Measurements from ENCODE around the gene SOX6.

SOX6 gene

DNA sequence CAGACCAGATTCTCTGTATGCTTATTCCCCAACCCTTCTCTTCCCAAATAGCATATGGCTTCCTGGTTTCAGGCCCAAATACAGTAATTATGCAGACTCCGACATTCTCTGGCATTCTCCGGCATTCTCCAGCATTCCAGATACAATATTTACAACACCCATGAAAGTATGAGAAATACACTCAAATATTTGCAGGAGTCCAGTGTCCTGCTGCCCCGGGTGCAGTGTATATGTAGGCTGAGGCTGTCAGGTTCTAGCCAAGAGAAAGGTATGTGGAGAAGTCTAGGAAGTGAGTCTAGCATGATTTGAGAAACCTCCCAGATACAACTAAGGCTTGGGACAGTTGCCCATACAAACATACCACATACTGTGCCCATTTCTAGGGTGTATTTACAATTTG, 160.7 kb downstream of the SOX6 start:
- Mint-ChIP-seq H3K27me3 (ENCODE audit: low read depth) (no peaks in the 10 kb centered on the region), H3K36me3 (ENCODE audit: low read depth) (no peaks in the 10 kb centered on the region), H3K4me3 (no peak overlapping the region), H3K27ac (no peak overlapping the region), H3K4me1 (ENCODE audit: low read depth) (no peaks in the 10 kb centered on the region), H3K9me3 (no peaks in the 10 kb centered on the region)
- no peak for DNase-seq (ENCODE audit: low spot score)

DNA sequence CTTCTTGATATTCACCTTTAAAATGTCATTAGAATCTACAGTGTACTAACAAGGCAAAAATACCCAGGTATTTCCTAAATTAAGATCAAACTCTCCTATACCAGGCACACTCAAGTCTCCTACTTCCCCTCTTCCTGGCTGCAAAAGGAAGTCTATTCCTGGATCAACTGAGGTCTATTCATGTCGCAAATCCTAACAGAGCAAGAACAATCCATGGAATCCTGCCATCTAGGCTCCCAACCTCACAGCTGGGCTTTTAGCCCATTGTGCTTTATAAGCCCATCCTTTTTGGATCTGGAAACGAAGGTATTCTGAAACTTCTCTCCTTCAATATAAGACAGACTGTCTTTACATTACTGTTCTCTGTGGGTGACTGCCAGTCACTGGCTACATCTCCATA, 161.8 kb downstream of the SOX6 start:
- no peaks in the 10 kb centered on the region for H3K27me3 Mint-ChIP-seq (ENCODE audit: low read depth)
- no peak for DNase-seq (ENCODE audit: low spot score)
- H3K36me3 Mint-ChIP-seq (ENCODE audit: low read depth): no peaks in the 10 kb centered on the region
- no peaks in the 10 kb centered on the region for H3K4me1 Mint-ChIP-seq (ENCODE audit: low read depth)
- H3K4me3 Mint-ChIP-seq: no peak overlapping the region
- no peak overlapping the region for H3K27ac Mint-ChIP-seq
- H3K9me3 Mint-ChIP-seq: no peaks in the 10 kb centered on the region

DNA sequence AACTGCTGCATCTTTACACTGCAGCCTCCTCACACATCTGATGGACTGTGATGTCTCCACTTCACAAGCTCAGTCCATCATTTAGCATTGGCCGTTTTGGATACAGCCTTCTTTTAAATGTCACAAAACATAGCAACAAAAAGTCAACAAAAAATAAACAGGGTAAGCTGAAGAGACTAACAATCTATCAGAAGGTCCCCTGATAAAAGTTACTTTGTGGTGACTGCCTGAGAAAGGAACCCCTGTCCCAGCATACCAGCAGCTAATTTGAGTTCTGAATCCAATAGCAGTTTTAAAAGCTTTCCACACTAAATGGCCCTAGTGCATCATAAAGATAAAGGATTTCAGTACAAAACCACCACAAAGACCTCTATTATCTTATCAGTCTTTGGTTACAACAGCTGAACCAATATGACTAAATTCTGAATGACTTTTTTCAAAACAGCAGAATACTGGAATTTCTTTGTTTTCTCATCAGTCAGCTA, 162.4 kb downstream of the SOX6 start:
- Mint-ChIP-seq H3K4me1 (ENCODE audit: low read depth) (no peaks in the 10 kb centered on the region), H3K4me3 (no peak overlapping the region), H3K27ac (no peak overlapping the region), H3K36me3 (ENCODE audit: low read depth) (no peaks in the 10 kb centered on the region), H3K27me3 (ENCODE audit: low read depth) (no peaks in the 10 kb centered on the region), H3K9me3 (no peaks in the 10 kb centered on the region)
- no peak for DNase-seq (ENCODE audit: low spot score)

DNA sequence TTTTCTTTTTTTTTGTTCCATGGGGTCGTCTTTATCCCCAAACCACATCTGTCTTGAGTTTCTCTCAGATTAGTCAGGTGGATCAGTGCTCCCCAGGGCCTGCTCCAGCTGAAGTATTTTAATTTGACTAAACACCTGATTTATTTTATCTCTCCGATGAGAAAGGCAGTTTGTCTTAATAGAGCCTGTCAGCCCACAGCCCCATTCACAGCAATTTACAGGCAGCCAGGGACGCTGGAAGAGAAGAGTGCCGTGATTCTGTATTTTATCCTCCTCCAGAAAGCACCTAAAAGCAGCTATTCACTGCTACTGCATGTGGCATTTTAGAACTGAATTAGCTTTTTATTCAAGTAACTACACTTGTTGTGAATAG, 164.5 kb downstream of the SOX6 start:
- no peak overlapping the region for H3K27ac Mint-ChIP-seq
- no peak overlapping the region for H3K4me3 Mint-ChIP-seq
- H3K36me3 Mint-ChIP-seq (ENCODE audit: low read depth): no peaks in the 10 kb centered on the region
- no peaks in the 10 kb centered on the region for H3K27me3 Mint-ChIP-seq (ENCODE audit: low read depth)
- DNase-seq (ENCODE audit: low spot score): no peak
- H3K9me3 Mint-ChIP-seq: no peaks in the 10 kb centered on the region
- H3K4me1 Mint-ChIP-seq (ENCODE audit: low read depth): no peaks in the 10 kb centered on the region

DNA sequence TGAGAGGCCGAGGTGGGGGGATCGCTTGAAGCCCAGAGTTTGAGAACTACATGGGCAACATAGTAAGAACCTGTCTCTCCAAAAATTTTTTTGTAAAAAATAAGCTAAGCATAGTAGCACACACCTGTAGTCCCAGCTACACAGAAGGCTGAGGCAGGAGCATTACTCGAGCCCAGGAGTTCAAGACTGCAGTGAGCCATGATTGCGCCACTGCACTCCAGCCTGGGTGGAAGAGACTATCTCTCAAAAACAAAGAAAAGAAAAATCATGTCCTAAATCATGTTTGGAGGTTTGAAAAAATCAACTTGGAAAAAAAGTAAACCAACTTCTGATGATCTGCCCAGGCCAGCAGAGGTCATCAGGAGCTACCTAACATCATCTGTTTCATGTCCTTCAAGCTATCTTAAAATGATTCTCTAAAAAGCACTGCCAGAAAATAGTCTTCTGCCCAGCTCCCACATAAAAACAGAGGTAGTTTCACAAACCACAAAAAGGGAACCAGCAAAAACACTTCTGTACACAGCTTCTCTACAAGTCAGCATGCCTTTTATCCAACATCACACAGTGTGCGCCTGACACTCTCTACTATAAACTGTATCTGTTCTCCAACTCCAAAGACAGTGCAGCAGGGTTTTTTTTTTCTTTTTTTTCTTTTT, 165.0 kb downstream of the SOX6 start:
- no peak overlapping the region for H3K4me3 Mint-ChIP-seq
- H3K27ac Mint-ChIP-seq: no peak overlapping the region

DNA sequence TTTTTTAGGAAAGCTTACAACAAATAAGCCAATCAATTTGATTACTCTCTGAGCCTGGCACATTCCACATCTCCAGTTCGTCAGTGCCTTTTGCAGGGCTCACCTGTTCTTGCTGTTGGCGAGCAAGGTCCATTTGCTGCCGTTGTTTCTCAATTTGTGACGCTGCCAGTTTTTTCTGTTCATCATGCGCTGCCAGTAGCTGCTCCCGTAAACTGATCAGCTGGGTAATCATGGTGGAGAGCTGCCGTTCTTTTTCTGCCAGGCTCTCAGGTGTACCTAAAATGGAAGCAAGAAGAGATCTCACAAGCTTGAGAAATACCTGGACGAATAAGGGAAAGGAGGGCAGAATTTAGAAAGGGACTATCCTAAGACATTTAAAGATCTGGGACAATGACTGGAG, 169.7 kb downstream of the SOX6 start:
- DNase-seq (ENCODE audit: low spot score): no peak
- Mint-ChIP-seq H3K36me3 (ENCODE audit: low read depth) (no peaks in the 10 kb centered on the region), H3K9me3 (no peaks in the 10 kb centered on the region), H3K27me3 (ENCODE audit: low read depth) (no peaks in the 10 kb centered on the region), H3K27ac (no peak overlapping the region), H3K4me3 (no peak overlapping the region), H3K4me1 (ENCODE audit: low read depth) (no peaks in the 10 kb centered on the region)

More for the DNA sequence above, 165.0 kb downstream of the SOX6 start:
- Mint-ChIP-seq H3K9me3 (no peaks in the 10 kb centered on the region), H3K4me1 (ENCODE audit: low read depth) (no peaks in the 10 kb centered on the region), H3K36me3 (ENCODE audit: low read depth) (no peaks in the 10 kb centered on the region), H3K27me3 (ENCODE audit: low read depth) (no peaks in the 10 kb centered on the region)
- DNase-seq (ENCODE audit: low spot score): no peak

DNA sequence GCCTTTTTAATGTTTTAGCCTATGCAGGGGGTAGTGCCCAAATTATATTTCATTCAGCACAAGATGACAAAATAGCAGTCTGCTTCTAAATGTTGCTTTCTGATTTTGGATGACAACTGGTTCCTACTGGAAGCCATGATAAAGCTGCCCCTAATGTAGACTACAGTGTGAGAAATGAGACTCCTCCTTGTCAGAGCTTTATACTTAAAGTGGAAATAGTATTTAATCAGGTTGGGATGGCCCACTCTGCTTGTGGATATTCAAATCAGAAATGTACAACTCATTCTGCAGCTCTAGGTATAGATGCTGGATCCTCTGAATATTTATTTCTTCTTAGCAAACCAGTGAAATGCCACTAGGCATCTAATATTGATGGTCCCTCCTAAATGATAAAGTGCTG, 171.3 kb downstream of the SOX6 start:
- Mint-ChIP-seq H3K4me1 (ENCODE audit: low read depth) (no peaks in the 10 kb centered on the region), H3K9me3 (no peaks in the 10 kb centered on the region), H3K36me3 (ENCODE audit: low read depth) (no peaks in the 10 kb centered on the region), H3K27me3 (ENCODE audit: low read depth) (no peaks in the 10 kb centered on the region), H3K4me3 (no peak overlapping the region), H3K27ac (no peak overlapping the region)
- DNase-seq (ENCODE audit: low spot score): no peak

DNA sequence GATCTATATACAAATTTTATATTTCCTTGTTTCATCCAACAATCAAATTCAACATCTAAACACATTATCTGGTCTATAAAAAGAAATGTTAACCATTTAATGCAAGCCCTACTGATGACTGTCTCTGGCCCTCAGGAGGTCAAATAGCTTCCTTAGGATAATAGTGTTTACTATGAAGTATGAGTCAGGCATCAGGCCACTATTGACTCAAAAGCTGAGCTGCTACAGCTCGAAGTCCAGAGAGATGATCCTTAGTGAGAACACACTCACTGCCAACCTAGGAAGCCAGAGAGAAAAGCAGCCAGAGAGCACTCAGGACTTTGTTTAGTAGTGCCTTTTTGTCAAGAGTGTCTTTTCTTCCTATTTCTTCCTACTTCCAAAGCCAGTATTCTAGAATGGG, 171.8 kb downstream of the SOX6 start:
- DNase-seq (ENCODE audit: low spot score): no peak
- Mint-ChIP-seq H3K27ac (no peak overlapping the region), H3K4me3 (no peak overlapping the region)

DNA sequence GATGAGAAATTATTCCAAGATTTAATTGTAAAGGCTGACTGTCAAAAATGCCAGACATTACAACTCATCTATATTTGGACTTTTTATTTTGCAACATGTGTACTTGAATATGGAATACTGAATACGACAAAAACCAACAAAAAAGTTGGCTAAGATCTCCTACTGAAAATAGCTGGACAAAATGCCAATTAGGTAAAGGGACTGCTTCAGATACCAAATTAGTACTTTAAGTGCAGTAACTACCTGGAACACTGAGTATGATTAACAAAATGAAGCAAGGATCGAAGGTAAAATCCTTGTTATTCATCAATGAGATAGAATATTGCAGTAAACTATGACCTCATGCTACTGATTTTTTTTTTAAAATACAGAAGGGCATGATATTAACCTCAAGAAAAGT, 173.8 kb downstream of the SOX6 start:
- Mint-ChIP-seq H3K4me3 (no peak overlapping the region), H3K4me1 (ENCODE audit: low read depth) (no peaks in the 10 kb centered on the region), H3K27ac (no peak overlapping the region), H3K27me3 (ENCODE audit: low read depth) (no peaks in the 10 kb centered on the region), H3K9me3 (no peaks in the 10 kb centered on the region), H3K36me3 (ENCODE audit: low read depth) (no peaks in the 10 kb centered on the region)
- no peak for DNase-seq (ENCODE audit: low spot score)

More for the DNA sequence above, 171.8 kb downstream of the SOX6 start:
- no peaks in the 10 kb centered on the region for H3K27me3 Mint-ChIP-seq (ENCODE audit: low read depth)
- no peaks in the 10 kb centered on the region for H3K9me3 Mint-ChIP-seq
- no peaks in the 10 kb centered on the region for H3K4me1 Mint-ChIP-seq (ENCODE audit: low read depth)
- H3K36me3 Mint-ChIP-seq (ENCODE audit: low read depth): no peaks in the 10 kb centered on the region

DNA sequence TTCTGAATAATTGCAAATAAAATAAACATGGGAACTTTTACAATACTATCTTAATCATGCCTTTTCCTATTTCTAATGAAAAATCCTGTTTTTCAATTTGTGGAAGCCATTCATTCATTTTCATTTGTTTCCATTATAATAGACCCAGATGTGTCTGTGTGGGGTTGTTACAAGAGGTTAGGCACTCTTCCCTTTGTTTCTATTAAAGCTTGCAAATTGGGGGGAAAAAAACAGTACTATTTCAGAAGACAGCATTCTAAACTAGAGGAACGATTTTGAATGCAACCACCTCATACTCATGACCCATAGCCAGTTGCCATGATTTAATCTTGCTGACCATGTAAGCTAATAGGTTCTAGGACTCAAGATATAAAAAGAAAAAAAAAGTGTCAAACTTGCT, 175.5 kb downstream of the SOX6 start:
- no peaks in the 10 kb centered on the region for H3K4me1 Mint-ChIP-seq (ENCODE audit: low read depth)
- H3K36me3 Mint-ChIP-seq (ENCODE audit: low read depth): no peaks in the 10 kb centered on the region
- DNase-seq (ENCODE audit: low spot score): no peak
- no peak overlapping the region for H3K4me3 Mint-ChIP-seq
- no peaks in the 10 kb centered on the region for H3K9me3 Mint-ChIP-seq
- H3K27me3 Mint-ChIP-seq (ENCODE audit: low read depth): no peaks in the 10 kb centered on the region
- no peak overlapping the region for H3K27ac Mint-ChIP-seq

DNA sequence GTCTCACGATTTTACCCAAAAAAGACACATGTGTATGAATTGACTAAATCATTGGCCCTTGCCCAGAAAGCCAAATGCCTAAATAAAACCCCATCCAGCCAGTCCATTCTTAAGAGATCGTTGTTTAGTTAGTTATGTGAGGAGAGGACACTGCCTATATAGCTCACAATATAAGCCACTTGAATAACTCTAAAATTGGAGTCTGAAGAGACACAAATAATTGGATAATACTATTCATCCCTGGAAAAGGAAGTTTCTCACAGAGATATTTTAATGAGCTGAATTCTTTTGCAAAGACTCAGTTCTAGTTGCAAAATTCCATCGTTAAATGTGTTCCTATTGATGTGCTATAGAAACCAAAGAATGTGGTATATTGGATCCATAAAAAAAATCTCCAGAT, 176.7 kb downstream of the SOX6 start:
- Mint-ChIP-seq H3K36me3 (ENCODE audit: low read depth) (no peaks in the 10 kb centered on the region), H3K4me1 (ENCODE audit: low read depth) (no peaks in the 10 kb centered on the region)
- DNase-seq (ENCODE audit: low spot score): no peak

DNA sequence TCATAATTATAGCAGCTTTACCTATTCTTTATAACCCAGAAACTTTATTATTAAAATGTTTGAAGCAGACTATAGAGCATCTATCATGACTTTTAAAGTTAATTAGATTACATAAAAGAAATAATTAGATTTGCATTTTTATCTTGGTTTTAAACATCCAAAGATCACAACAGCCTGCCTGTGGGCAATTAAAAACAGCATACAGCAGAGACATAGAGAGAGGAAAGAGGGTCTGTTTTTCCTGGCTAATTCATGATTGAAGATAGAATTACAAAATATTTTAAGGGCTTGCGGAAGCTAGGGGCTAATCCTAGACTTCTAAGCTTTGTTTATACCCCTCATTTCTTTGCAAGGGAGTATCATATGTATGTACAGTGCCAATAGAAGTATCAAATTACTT, 178.1 kb downstream of the SOX6 start:
- H3K27me3 Mint-ChIP-seq (ENCODE audit: low read depth): no peaks in the 10 kb centered on the region
- no peak for DNase-seq (ENCODE audit: low spot score)
- H3K4me1 Mint-ChIP-seq (ENCODE audit: low read depth): no peaks in the 10 kb centered on the region
- no peaks in the 10 kb centered on the region for H3K9me3 Mint-ChIP-seq
- no peak overlapping the region for H3K27ac Mint-ChIP-seq
- no peak overlapping the region for H3K4me3 Mint-ChIP-seq
- H3K36me3 Mint-ChIP-seq (ENCODE audit: low read depth): no peaks in the 10 kb centered on the region

More for the DNA sequence above, 176.7 kb downstream of the SOX6 start:
- no peaks in the 10 kb centered on the region for H3K27me3 Mint-ChIP-seq (ENCODE audit: low read depth)
- H3K9me3 Mint-ChIP-seq: no peaks in the 10 kb centered on the region
- no peak overlapping the region for H3K4me3 Mint-ChIP-seq
- no peak overlapping the region for H3K27ac Mint-ChIP-seq

DNA sequence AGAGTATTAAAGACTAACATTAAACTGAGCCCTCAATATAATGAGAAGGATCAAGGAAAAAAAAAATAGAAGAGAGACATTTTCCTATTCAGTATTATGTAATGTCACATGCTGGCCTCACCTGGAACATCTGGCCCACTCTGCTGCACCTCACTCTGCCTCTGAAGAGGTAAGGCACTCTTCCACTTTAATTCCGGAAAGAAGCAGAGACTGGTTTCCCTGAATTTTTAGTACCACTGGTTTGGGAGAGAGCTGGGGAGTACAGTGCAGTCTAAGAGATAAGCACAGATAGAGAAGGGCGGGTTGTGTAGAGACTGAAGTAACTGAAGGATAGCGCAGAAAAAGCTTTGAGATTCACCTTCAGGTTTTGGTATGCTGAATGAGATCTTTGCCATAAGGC, 178.7 kb downstream of the SOX6 start:
- Mint-ChIP-seq H3K27me3 (ENCODE audit: low read depth) (no peaks in the 10 kb centered on the region), H3K9me3 (no peaks in the 10 kb centered on the region), H3K4me3 (no peak overlapping the region), H3K27ac (no peak overlapping the region), H3K4me1 (ENCODE audit: low read depth) (no peaks in the 10 kb centered on the region), H3K36me3 (ENCODE audit: low read depth) (no peaks in the 10 kb centered on the region)
- no peak for DNase-seq (ENCODE audit: low spot score)

DNA sequence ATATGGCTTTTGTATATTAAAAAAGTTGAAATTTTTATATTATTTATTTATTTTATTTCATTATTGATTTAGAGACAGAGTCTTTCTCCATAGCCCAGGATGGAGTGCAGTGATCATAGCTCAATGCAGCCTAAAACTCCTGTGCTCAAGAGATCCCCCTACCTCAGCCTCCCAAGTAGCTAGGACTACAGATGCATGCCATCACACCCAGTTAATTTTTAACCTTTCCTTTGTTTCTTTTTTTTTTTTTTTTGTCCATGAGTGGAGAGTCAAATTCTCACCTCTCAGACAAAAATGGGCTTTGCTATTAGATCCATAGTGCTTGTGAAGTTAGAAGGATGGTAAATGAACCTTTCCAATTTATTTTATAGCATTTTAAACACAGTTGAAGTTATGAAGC, 182.5 kb downstream of the SOX6 start:
- Mint-ChIP-seq H3K27ac (no peak overlapping the region), H3K27me3 (ENCODE audit: low read depth) (no peaks in the 10 kb centered on the region), H3K36me3 (ENCODE audit: low read depth) (no peaks in the 10 kb centered on the region), H3K4me1 (ENCODE audit: low read depth) (no peaks in the 10 kb centered on the region), H3K4me3 (no peak overlapping the region), H3K9me3 (no peaks in the 10 kb centered on the region)
- no peak for DNase-seq (ENCODE audit: low spot score)

DNA sequence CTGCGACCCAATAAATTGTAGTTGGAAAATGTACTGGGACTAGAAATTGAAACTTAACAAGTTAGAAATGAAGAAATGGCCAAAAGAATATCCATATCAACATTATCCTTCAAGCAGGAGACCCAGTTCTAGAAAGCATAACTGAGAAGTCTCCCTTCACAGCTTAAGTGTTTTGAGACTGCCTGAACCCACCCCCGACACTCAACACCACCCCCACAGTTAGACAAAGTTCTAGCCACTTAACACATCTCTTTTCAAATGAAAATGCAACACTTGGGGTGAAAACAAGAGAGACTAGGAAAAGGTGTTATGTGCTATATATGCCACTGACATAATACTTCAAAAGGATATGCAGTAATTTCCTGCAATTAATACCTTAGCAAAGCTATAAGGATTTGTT, 184.5 kb downstream of the SOX6 start:
- DNase-seq (ENCODE audit: low spot score): no peak
- H3K9me3 Mint-ChIP-seq: no peaks in the 10 kb centered on the region
- H3K27ac Mint-ChIP-seq: no peak overlapping the region
- H3K36me3 Mint-ChIP-seq (ENCODE audit: low read depth): no peaks in the 10 kb centered on the region
- H3K27me3 Mint-ChIP-seq (ENCODE audit: low read depth): no peaks in the 10 kb centered on the region
- no peak overlapping the region for H3K4me3 Mint-ChIP-seq
- no peaks in the 10 kb centered on the region for H3K4me1 Mint-ChIP-seq (ENCODE audit: low read depth)

All from T-helper 2 cell treated with Interferon-gamma antibody and Interleukin-4, amounts not matched to agents 5 μg/mL and 100 μg/mL, for 36 hours (primary cell).